Measurements from ENCODE around the gene MMP25. TPM values are rescaled to one million over a fixed set of nuclear protein-coding genes. Genes with fewer than 3 reads are reported as not detected.

MMP25 gene
- total RNA-seq, 1 donor, result under 0.01 TPM

DNA sequence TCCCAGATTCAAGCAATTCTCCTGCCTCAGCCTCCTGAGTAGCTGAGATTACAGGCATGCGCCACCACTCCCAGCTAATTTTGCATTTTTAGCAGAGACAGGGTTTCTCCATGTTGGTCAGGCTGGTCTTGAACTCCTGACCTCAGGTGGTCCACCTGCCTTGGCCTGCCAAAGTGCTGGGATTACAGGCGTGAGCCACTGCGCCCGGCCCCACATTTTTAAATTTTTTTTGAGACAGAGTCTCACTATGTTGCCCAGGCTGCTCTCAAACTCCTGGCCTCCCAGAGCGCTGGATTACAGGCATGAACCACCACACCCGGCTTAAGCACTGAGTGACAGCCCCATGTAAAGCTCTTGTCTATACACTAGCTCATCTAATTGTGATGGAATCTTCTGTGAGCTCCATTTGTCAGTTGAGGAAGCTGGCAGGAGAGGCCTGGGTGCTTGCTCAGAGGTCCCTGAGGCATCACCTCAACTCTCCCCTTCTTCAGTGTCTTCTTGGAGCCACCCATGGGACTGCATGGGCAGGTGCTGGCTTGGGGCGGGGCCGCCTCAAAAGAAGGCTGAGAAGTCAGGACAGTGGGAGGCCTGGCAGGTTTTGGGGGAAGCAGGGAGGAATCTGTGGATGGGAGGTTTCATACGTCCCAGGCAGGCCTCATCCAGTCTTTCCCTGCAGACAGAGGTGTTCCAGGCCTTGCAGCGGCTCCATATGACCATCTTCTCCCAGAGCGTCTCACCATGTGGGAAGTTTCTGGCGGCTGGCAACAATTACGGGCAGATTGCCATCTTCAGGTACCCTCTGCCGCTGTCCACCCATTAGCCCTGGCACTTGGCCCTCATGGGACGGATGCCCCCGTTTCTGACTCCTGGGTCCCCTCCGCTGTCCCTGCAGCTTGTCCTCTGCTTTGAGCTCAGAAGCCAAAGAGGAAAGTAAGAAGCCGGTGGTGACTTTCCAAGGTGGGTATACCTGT lies 21.0 kb upstream of the MMP25 start:
- Histone ChIP-seq H3K36me3 (ENCODE audit: insufficient read depth, low read length) (peaks cover 24% of the 10 kb centered on the region), H3K27me3 (ENCODE audit: insufficient read depth, low read length) (peaks cover 16% of the 10 kb centered on the region), H2AFZ (ENCODE audit: low read length) (no peak overlapping the region), H4K20me1 (ENCODE audit: insufficient read depth, low read length) (peaks cover 42% of the 10 kb centered on the region), H3K9me3 (ENCODE audit: low read depth, low read length) (no peaks in the 10 kb centered on the region), H3K79me2 (ENCODE audit: insufficient read depth, low read length) (no peaks in the 10 kb centered on the region), H3K4me2 (ENCODE audit: insufficient read depth, low read length) (no peak overlapping the region), H3K27ac (ENCODE audit: low read depth, low read length) (no peak overlapping the region), H3K4me3 (ENCODE audit: insufficient read depth, low read length) (no peak overlapping the region), H3K4me1 (ENCODE audit: insufficient read depth, low read length) (peaks cover 20% of the 10 kb centered on the region)
- DNase-seq (ENCODE audit: insufficient read length, low spot score, missing footprints), result no peak
- TF ChIP-seq CTCF (IDR thresholded peaks at IDR 0.05; ENCODE audit: extremely low read depth, low read depth, low read length), result no peak

DNA sequence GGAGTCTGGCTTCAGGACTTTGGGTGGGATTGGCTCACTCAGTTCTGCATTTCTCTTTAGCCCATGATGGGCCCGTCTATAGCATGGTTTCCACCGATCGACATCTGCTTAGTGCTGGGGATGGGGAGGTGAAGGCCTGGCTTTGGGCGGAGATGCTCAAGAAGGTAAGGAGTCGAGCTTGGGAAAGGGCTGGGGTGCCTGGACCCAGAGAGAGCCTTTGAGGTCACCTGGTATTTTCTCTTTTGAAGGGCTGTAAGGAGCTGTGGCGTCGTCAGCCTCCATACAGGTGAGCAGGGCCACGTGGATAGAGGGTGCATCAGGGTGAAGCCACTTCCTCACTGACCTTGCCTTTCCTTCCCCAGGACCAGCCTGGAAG lies 20.4 kb upstream of the MMP25 start:
- TF ChIP-seq CTCF (IDR thresholded peaks at IDR 0.05; ENCODE audit: extremely low read depth, low read depth, low read length), result no peak
- H3K79me2 ChIP-seq (ENCODE audit: insufficient read depth, low read length), result no peaks in the 10 kb centered on the region
- peaks cover 16% of the 10 kb centered on the region for H3K27me3 ChIP-seq (ENCODE audit: insufficient read depth, low read length)
- DNase-seq (ENCODE audit: insufficient read length, low spot score, missing footprints), result peak; percentile 85
- peaks cover 39% of the 10 kb centered on the region for H4K20me1 ChIP-seq (ENCODE audit: insufficient read depth, low read length)
- H2AFZ ChIP-seq (ENCODE audit: low read length), result no peak overlapping the region
- H3K27ac ChIP-seq (ENCODE audit: low read depth, low read length), result no peak overlapping the region
- H3K9me3 ChIP-seq (ENCODE audit: low read depth, low read length), result no peaks in the 10 kb centered on the region
- no peak overlapping the region for H3K4me2 ChIP-seq (ENCODE audit: insufficient read depth, low read length)
- H3K4me3 ChIP-seq (ENCODE audit: insufficient read depth, low read length), result no peak overlapping the region
- H3K4me1 ChIP-seq (ENCODE audit: insufficient read depth, low read length), result peaks cover 20% of the 10 kb centered on the region
- peaks cover 24% of the 10 kb centered on the region for H3K36me3 ChIP-seq (ENCODE audit: insufficient read depth, low read length)

DNA sequence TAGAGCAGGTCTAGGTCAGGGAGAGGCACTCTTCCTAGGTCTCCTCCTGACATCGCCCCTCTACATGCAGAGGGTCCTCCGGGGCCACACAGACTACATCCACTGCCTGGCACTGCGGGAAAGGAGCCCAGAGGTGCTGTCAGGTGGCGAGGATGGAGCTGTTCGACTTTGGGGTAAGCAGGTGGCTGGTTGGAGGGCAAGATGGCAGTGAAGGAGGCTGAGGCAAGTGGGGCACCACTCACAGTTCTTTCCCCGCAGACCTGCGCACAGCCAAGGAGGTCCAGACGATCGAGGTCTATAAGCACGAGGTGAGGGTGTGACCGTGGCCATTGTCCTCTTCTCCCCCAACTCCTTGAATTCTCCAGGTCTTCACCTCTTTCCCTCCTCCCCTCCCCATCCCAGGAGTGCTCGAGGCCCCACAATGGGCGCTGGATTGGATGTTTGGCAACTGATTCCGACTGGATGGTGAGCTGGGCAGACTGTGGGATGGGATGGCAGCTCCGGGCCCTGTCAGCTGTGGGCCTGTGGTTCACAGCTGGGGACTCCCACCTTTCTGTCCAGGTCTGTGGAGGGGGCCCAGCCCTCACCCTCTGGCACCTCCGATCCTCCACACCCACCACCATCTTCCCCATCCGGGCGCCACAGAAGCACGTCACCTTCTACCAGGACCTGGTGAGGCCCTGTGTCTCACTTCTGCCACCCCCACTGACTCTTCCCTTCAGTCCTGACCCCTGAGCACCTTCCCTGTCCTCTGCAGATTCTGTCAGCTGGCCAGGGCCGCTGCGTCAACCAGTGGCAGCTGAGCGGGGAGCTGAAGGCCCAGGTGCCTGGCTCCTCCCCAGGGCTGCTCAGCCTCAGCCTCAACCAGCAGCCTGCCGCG lies 19.5 kb upstream of the MMP25 start:
- no peak for DNase-seq (ENCODE audit: insufficient read length, low spot score, missing footprints)
- peaks cover 30% of the 10 kb centered on the region for H4K20me1 ChIP-seq (ENCODE audit: insufficient read depth, low read length)
- H3K79me2 ChIP-seq (ENCODE audit: insufficient read depth, low read length), result no peaks in the 10 kb centered on the region
- no peaks in the 10 kb centered on the region for H3K9me3 ChIP-seq (ENCODE audit: low read depth, low read length)
- peaks cover 20% of the 10 kb centered on the region for H3K4me1 ChIP-seq (ENCODE audit: insufficient read depth, low read length)
- peaks cover 16% of the 10 kb centered on the region for H3K27me3 ChIP-seq (ENCODE audit: insufficient read depth, low read length)
- H3K4me2 ChIP-seq (ENCODE audit: insufficient read depth, low read length), result no peak overlapping the region
- no peak overlapping the region for H2AFZ ChIP-seq (ENCODE audit: low read length)
- no peak overlapping the region for H3K27ac ChIP-seq (ENCODE audit: low read depth, low read length)
- no peak for TF ChIP-seq CTCF (IDR thresholded peaks at IDR 0.05; ENCODE audit: extremely low read depth, low read depth, low read length)
- peaks cover 20% of the 10 kb centered on the region for H3K36me3 ChIP-seq (ENCODE audit: insufficient read depth, low read length)
- no peak overlapping the region for H3K4me3 ChIP-seq (ENCODE audit: insufficient read depth, low read length)

DNA sequence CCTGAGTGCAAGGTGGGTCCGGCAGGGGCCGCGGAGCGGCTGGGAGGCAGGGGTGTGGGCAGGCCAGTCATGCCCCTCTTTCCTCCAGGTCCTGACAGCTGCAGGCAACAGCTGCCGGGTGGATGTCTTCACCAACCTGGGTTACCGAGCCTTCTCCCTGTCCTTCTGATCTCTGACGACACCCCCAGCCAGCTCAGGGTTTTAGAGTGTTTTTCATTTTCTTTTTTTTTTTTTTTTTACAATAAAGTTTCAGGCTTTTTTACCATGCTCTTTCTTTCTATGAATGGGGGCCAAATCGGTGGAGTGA lies 18.9 kb upstream of the MMP25 start:
- no peak overlapping the region for H2AFZ ChIP-seq (ENCODE audit: low read length)
- peaks cover 14% of the 10 kb centered on the region for H3K36me3 ChIP-seq (ENCODE audit: insufficient read depth, low read length)
- no peaks in the 10 kb centered on the region for H3K9me3 ChIP-seq (ENCODE audit: low read depth, low read length)
- peaks cover 21% of the 10 kb centered on the region for H3K27me3 ChIP-seq (ENCODE audit: insufficient read depth, low read length)
- H3K4me3 ChIP-seq (ENCODE audit: insufficient read depth, low read length), result no peak overlapping the region
- TF ChIP-seq CTCF (IDR thresholded peaks at IDR 0.05; ENCODE audit: extremely low read depth, low read depth, low read length), result no peak
- DNase-seq (ENCODE audit: insufficient read length, low spot score, missing footprints), result no peak
- H4K20me1 ChIP-seq (ENCODE audit: insufficient read depth, low read length), result peaks cover 26% of the 10 kb centered on the region
- no peak overlapping the region for H3K4me2 ChIP-seq (ENCODE audit: insufficient read depth, low read length)
- H3K27ac ChIP-seq (ENCODE audit: low read depth, low read length), result no peak overlapping the region
- peaks cover 14% of the 10 kb centered on the region for H3K4me1 ChIP-seq (ENCODE audit: insufficient read depth, low read length)
- no peaks in the 10 kb centered on the region for H3K79me2 ChIP-seq (ENCODE audit: insufficient read depth, low read length)
